Measurements from ENCODE around the gene PPARD.
A peak's percentile ranks its signal among the peaks of the same experiment; 100 is the strongest.
"Not testable (repeated sequence)": the region's sequence is repeated elsewhere in the genome, so short reads cannot be mapped to it uniquely, and the experiment has no call there.

The PPARD gene

GRCh38 chr6:35297601-35298481 lies 44.5 kb upstream of the PPARD start, which contains the start of gene DEF6:
DEF6 (plus strand) TSS chr6:35297818; CDS start chr6:35297857, 39 bp downstream.
- H3K36me3 ChIP-seq = peaks cover 0 to 42% (median 24%) of the 10 kb centered on the region in 11 experiments; a peak in 16 of 22 replicates
- no peaks in the 10 kb centered on the region for H3K27me3 ChIP-seq
- H4K20me1 ChIP-seq = peaks cover 0 to 10% (median 2%) of the 10 kb centered on the region in 11 experiments; a peak in 6 of 22 replicates
- H3K4me1 ChIP-seq = peaks cover 69 to 100% (median 96%) of the 10 kb centered on the region in 10 experiments
- H3K27ac ChIP-seq = peak within 1 kb of the TSS; percentile 75 to 96 (median 93)
- H3K4me2 ChIP-seq = peak within 1 kb of the TSS; percentile 94 to 99 (median 98)
- H3K4me3 ChIP-seq = peak within 1 kb of the TSS; percentile 68 to 87 (median 75)
- no peak for TF ChIP-seq Cebpa-rat (IDR thresholded peaks at IDR 0.05)
- H3K9ac ChIP-seq = peak within 1 kb of the TSS; percentile 79 to 92 (median 90)
- H3K9me3 ChIP-seq (replicated peaks in 1 of 11) = no peaks in the 10 kb centered on the region

- Histone ChIP-seq H3K36me3 (peaks cover 0 to 37% (median 16%) of the 10 kb centered on the region in 11 experiments; a peak in 18 of 22 replicates), H3K9ac (peak overlapping the region; percentile 79 to 92 (median 90))
These were observed 43.7 kb upstream of the PPARD start for GRCh38 chr6:35298625-35299140.

GRCh38 chr6:35299674-35300073 lies 42.7 kb upstream of the PPARD start:
- Histone ChIP-seq H3K4me2 (peak overlapping the region; percentile 94 to 99 (median 98)), H3K27ac (peak overlapping the region; percentile 71 to 96 (median 93)), H3K9ac (peak overlapping the region; percentile 48 to 92 (median 88); a peak in 21 of 22 replicates), H4K20me1 (no peaks in the 10 kb centered on the region; a peak in 2 of 22 replicates), H3K36me3 (peaks cover 0 to 40% (median 16%) of the 10 kb centered on the region in 11 experiments; a peak in 19 of 22 replicates), H3K4me1 (peaks cover 87 to 100% (median 98%) of the 10 kb centered on the region in 10 experiments), H3K4me3 (peak overlapping the region; percentile 35 to 87 (median 75)), H3K27me3 (no peaks in the 10 kb centered on the region), H3K9me3 (replicated peaks in 1 of 11) (no peaks in the 10 kb centered on the region)
- TF ChIP-seq Cebpa-rat (IDR thresholded peaks at IDR 0.05) = no peak

More at GRCh38 chr6:35298625-35299140, 43.7 kb upstream of the PPARD start:
- Histone ChIP-seq H3K27ac (peak overlapping the region; percentile 75 to 96 (median 93)), H3K4me2 (peak overlapping the region; percentile 94 to 99 (median 98)), H3K9me3 (replicated peaks in 1 of 11) (no peaks in the 10 kb centered on the region), H3K27me3 (no peaks in the 10 kb centered on the region), H4K20me1 (peaks cover 0 to 2% (median 0%) of the 10 kb centered on the region in 11 experiments; a peak in 3 of 22 replicates), H3K4me1 (peaks cover 77 to 100% (median 96%) of the 10 kb centered on the region in 10 experiments), H3K4me3 (peak overlapping the region; percentile 68 to 87 (median 75))
- TF ChIP-seq Cebpa-rat (IDR thresholded peaks at IDR 0.05) = no peak

GRCh38 chr6:35300848-35301247 lies 41.5 kb upstream of the PPARD start:
- TF ChIP-seq Cebpa-rat (IDR thresholded peaks at IDR 0.05) = no peak
- Histone ChIP-seq H3K27ac (peak overlapping the region; percentile 71 to 96 (median 93)), H4K20me1 (no peaks in the 10 kb centered on the region; a peak in 3 of 22 replicates), H3K9ac (peak overlapping the region in 8 of 11 experiments; percentile 4 to 91 (median 79); a peak in 11 of 22 replicates), H3K4me2 (peak overlapping the region; percentile 94 to 99 (median 98)), H3K4me3 (peak overlapping the region in 7 of 10 experiments; percentile 33 to 87 (median 49); a peak in 11 of 20 replicates), H3K9me3 (replicated peaks in 1 of 11) (no peaks in the 10 kb centered on the region), H3K27me3 (no peaks in the 10 kb centered on the region), H3K4me1 (peaks cover 83 to 99% (median 94%) of the 10 kb centered on the region in 10 experiments), H3K36me3 (peaks cover 6 to 40% (median 23%) of the 10 kb centered on the region in 11 experiments; a peak in 19 of 22 replicates)

- Histone ChIP-seq H3K9ac (peak overlapping the region; percentile 66 to 81 (median 76)), H3K4me3 (peak overlapping the region; percentile 13 to 66 (median 48); a peak in 18 of 20 replicates), H3K27me3 (no peaks in the 10 kb centered on the region), H4K20me1 (no peaks in the 10 kb centered on the region; a peak in 3 of 22 replicates), H3K27ac (peak overlapping the region; percentile 54 to 96 (median 92)), H3K4me2 (peak overlapping the region; percentile 82 to 99 (median 96)), H3K36me3 (peaks cover 13 to 47% (median 34%) of the 10 kb centered on the region in 11 experiments; a peak in 20 of 22 replicates), H3K4me1 (peaks cover 65 to 89% (median 77%) of the 10 kb centered on the region in 10 experiments), H3K9me3 (replicated peaks in 1 of 11) (no peaks in the 10 kb centered on the region)
- TF ChIP-seq Cebpa-rat (IDR thresholded peaks at IDR 0.05) = peak in 6 of 11 experiments; percentile 28 to 78 (median 46); a peak in 9 of 22 replicates
These were observed 39.6 kb upstream of the PPARD start for GRCh38 chr6:35302604-35303241.

- H3K9me3 ChIP-seq (replicated peaks in 1 of 11) = no peaks in the 10 kb centered on the region
- H3K36me3 ChIP-seq = peaks cover 13 to 58% (median 37%) of the 10 kb centered on the region in 11 experiments; a peak in 20 of 22 replicates
- peaks cover 54 to 89% (median 67%) of the 10 kb centered on the region in 10 experiments for H3K4me1 ChIP-seq
- H3K27me3 ChIP-seq = no peaks in the 10 kb centered on the region
- peak overlapping the region in 6 of 11 experiments; percentile 2 to 79 (median 74); a peak in 5 of 22 replicates for H3K9ac ChIP-seq
- H3K4me2 ChIP-seq = peak overlapping the region in 10 of 11 experiments; percentile 82 to 99 (median 96); a peak in 18 of 22 replicates
- H3K27ac ChIP-seq = peak overlapping the region; percentile 54 to 96 (median 92); a peak in 18 of 22 replicates
- no peaks in the 10 kb centered on the region; a peak in 3 of 22 replicates for H4K20me1 ChIP-seq
- H3K4me3 ChIP-seq = 0 out of 20 replicates have a peak overlapping the region, but pooled peaks of 1 of the 10 experiments have one; percentile 60
- TF ChIP-seq Cebpa-rat (IDR thresholded peaks at IDR 0.05) = no peak
These were observed 38.1 kb upstream of the PPARD start for GRCh38 chr6:35304299-35304698.

- Histone ChIP-seq H4K20me1 (no peaks in the 10 kb centered on the region; a peak in 3 of 22 replicates), H3K9me3 (replicated peaks in 1 of 11) (no peaks in the 10 kb centered on the region), H3K27me3 (no peaks in the 10 kb centered on the region), H3K4me1 (peaks cover 54 to 90% (median 67%) of the 10 kb centered on the region in 10 experiments), H3K36me3 (peaks cover 19 to 65% (median 41%) of the 10 kb centered on the region in 11 experiments; a peak in 20 of 22 replicates), H3K4me3 (no peak overlapping the region), H3K9ac (no peak overlapping the region; a peak in 1 of 22 replicates), H3K4me2 (peak overlapping the region in 3 of 11 experiments; percentile 96 to 98 (median 96); a peak in 4 of 22 replicates), H3K27ac (peak overlapping the region in 1 of 11 experiments; percentile 5; a peak in 2 of 22 replicates)
- TF ChIP-seq Cebpa-rat (IDR thresholded peaks at IDR 0.05) = no peak
These were observed 37.2 kb upstream of the PPARD start for GRCh38 chr6:35305117-35305516.

GRCh38 chr6:35307138-35307537 lies 35.2 kb upstream of the PPARD start:
- 0 out of 22 replicates have a peak overlapping the region, but pooled peaks of 1 of the 11 experiments have one; percentile 12 for H3K4me2 ChIP-seq

GRCh38 chr6:35308543-35308942 lies 33.8 kb upstream of the PPARD start:
- Histone ChIP-seq H3K36me3 (peaks cover 19 to 71% (median 47%) of the 10 kb centered on the region in 11 experiments), H3K4me2 (peak overlapping the region in 3 of 11 experiments; percentile 92 to 96 (median 96); a peak in 4 of 22 replicates), H3K4me1 (peaks cover 50 to 90% (median 63%) of the 10 kb centered on the region in 10 experiments)
- not testable (repeated sequence) for H3K9me3 ChIP-seq (replicated peaks in 1 of 11); H4K20me1 ChIP-seq; H3K4me3 ChIP-seq; H3K27me3 ChIP-seq; H3K27ac ChIP-seq; H3K9ac ChIP-seq

More at GRCh38 chr6:35307138-35307537, 35.2 kb upstream of the PPARD start:
- H3K27ac ChIP-seq; H3K4me3 ChIP-seq; H3K9me3 ChIP-seq (replicated peaks in 1 of 11); H4K20me1 ChIP-seq; H3K27me3 ChIP-seq; H3K9ac ChIP-seq: not testable (repeated sequence)
- peaks cover 54 to 90% (median 67%) of the 10 kb centered on the region in 10 experiments for H3K4me1 ChIP-seq
- H3K36me3 ChIP-seq = peaks cover 19 to 66% (median 42%) of the 10 kb centered on the region in 11 experiments

All from BLaER1 treated with 17β-estradiol and CSF1 and Interleukin-3, amounts not matched to agents 10 nM and 100 nM (cell line).